Neural cell (in vitro differentiated cells): Measurements from ENCODE around the gene SLC6A7.

ENCODE experiments used
- CTCF ChIP-seq: fragments of 450-650 bp; IDR thresholded peaks from 2 replicates; pipeline ENCODE4 v1.5.1; 2014; ENCODE audit warnings: antibody characterized with exemption, mild to moderate bottlenecking, moderate library complexity; ENCODE audit not compliant: poor library complexity, severe bottlenecking
- EP300 ChIP-seq: fragments of 450-650 bp; conservative IDR thresholded peaks from 2 replicates; pipeline ENCODE4 v1.6.1; 2014; ENCODE audit warnings: antibody characterized with exemption, mild to moderate bottlenecking, moderate library complexity; ENCODE audit not compliant: poor library complexity, severe bottlenecking
- EZH2 ChIP-seq: fragments of 200-600, 300-800 bp; shearing (Covaris generic), sonication (generic); IDR thresholded peaks from 2 replicates; pipeline ENCODE4 v1.6.1; 2014; ENCODE audit warnings: antibody characterized with exemption, low read length, borderline replicate concordance, mild to moderate bottlenecking; ENCODE audit not compliant: insufficient read depth, poor library complexity, severe bottlenecking
- MXI1 ChIP-seq: fragments of 450-650 bp; conservative IDR thresholded peaks from 2 replicates; pipeline ENCODE4 v1.6.1; 2014; ENCODE audit warnings: antibody characterized with exemption, mild to moderate bottlenecking; ENCODE audit not compliant: poor library complexity, severe bottlenecking
- POLR2AphosphoS5 ChIP-seq: IDR thresholded peaks from 2 replicates; pipeline ENCODE4 v1.6.1; 2012
- RAD21 ChIP-seq: fragments of 450-650 bp; conservative IDR thresholded peaks from 2 replicates; pipeline ENCODE4 v1.6.1; 2014; ENCODE audit warnings: antibody characterized with exemption, mild to moderate bottlenecking, moderate library complexity
- SMC3 ChIP-seq: fragments of 450-650 bp; conservative IDR thresholded peaks from 2 replicates; pipeline ENCODE4 v1.6.1; 2014; ENCODE audit warnings: antibody characterized with exemption, mild to moderate bottlenecking, moderate library complexity; ENCODE audit not compliant: poor library complexity
- TAF1 ChIP-seq: IDR thresholded peaks from 2 replicates; pipeline ENCODE4 v1.6.1; 2012; ENCODE audit warnings: low read depth
- TF ChIP-seq, protein P1 (sequence below): IDR thresholded peaks from 2 replicates; pipeline ENCODE4 v1.6.1; 2012; ENCODE audit warnings: borderline replicate concordance

DNA sequence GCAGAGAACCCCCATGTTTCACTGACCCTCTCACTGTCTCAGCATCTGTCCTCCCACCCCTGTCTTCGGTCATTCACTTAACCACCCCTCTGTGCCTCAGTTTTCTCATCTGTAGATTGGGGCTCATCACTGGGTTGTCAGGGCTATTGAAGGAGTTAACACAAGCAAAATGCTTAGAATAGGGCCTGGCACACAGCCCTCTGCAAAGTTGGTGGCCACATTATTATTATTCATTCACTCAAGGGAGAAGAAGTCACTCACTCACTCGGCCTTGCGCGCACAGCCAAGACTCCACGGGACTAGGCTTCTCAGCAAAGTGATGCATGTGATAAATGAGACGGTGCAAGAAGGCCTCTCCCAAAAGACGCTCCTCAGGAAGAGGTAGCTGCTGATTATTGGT, 42.2 kb upstream of the SLC6A7 start:
- TF ChIP-seq CTCF (no peak), POLR2AphosphoS5 (no peak), EZH2 (no peak), RAD21 (no peak), EP300 (no peak), SMC3 (no peak), TAF1 (no peak), MXI1 (no peak)
- TF ChIP-seq, protein P1, sequence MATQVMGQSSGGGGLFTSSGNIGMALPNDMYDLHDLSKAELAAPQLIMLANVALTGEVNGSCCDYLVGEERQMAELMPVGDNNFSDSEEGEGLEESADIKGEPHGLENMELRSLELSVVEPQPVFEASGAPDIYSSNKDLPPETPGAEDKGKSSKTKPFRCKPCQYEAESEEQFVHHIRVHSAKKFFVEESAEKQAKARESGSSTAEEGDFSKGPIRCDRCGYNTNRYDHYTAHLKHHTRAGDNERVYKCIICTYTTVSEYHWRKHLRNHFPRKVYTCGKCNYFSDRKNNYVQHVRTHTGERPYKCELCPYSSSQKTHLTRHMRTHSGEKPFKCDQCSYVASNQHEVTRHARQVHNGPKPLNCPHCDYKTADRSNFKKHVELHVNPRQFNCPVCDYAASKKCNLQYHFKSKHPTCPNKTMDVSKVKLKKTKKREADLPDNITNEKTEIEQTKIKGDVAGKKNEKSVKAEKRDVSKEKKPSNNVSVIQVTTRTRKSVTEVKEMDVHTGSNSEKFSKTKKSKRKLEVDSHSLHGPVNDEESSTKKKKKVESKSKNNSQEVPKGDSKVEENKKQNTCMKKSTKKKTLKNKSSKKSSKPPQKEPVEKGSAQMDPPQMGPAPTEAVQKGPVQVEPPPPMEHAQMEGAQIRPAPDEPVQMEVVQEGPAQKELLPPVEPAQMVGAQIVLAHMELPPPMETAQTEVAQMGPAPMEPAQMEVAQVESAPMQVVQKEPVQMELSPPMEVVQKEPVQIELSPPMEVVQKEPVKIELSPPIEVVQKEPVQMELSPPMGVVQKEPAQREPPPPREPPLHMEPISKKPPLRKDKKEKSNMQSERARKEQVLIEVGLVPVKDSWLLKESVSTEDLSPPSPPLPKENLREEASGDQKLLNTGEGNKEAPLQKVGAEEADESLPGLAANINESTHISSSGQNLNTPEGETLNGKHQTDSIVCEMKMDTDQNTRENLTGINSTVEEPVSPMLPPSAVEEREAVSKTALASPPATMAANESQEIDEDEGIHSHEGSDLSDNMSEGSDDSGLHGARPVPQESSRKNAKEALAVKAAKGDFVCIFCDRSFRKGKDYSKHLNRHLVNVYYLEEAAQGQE = no peak
